Epithelial cell of esophagus (primary cell): Measurements from ENCODE around the gene EME1.

Source experiments
- DNase-seq: peaks from one replicate; pipeline ENCODE4 v3.0.0; 2010; ENCODE audit warnings: low read depth
- H3K4me3 ChIP-seq: 2 replicates; pipeline ENCODE4 v1.5.1; 2011; ENCODE audit warnings: mild to moderate bottlenecking, low read length, control low read depth
- TF ChIP-seq, protein P1 (sequence below): IDR thresholded peaks from 2 replicates; pipeline ENCODE4 v1.5.1; 2011; ENCODE audit warnings: low read depth, mild to moderate bottlenecking, low read length, control low read depth, inconsistent platforms; ENCODE audit not compliant: insufficient read depth; ENCODE audit errors: missing control alignments

Gene EME1

DNA sequence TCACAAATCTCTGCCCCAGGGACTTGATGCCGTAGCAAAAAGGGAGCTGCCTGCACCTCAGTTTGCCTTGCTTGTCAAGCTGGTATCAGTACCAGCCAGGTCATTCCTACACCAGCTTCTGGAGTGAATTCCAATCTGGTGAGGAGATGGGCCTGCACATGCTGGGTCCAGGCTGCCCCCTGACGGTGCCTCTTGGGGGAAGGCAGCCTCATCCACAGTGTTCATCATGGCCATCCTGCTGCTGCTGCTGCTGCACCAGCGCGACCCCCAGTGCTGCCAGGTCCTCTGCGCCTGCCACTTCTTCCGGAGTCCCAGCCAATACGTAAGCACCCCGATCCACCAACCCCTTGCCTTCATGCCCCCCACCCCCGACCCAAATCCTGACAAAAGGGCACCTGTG lies 8.3 kb upstream of the EME1 start:
- no peak overlapping the region for H3K4me3 ChIP-seq
- TF ChIP-seq, protein P1, sequence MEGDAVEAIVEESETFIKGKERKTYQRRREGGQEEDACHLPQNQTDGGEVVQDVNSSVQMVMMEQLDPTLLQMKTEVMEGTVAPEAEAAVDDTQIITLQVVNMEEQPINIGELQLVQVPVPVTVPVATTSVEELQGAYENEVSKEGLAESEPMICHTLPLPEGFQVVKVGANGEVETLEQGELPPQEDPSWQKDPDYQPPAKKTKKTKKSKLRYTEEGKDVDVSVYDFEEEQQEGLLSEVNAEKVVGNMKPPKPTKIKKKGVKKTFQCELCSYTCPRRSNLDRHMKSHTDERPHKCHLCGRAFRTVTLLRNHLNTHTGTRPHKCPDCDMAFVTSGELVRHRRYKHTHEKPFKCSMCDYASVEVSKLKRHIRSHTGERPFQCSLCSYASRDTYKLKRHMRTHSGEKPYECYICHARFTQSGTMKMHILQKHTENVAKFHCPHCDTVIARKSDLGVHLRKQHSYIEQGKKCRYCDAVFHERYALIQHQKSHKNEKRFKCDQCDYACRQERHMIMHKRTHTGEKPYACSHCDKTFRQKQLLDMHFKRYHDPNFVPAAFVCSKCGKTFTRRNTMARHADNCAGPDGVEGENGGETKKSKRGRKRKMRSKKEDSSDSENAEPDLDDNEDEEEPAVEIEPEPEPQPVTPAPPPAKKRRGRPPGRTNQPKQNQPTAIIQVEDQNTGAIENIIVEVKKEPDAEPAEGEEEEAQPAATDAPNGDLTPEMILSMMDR, result peak; percentile 14
- peak; percentile 69 for DNase-seq

DNA sequence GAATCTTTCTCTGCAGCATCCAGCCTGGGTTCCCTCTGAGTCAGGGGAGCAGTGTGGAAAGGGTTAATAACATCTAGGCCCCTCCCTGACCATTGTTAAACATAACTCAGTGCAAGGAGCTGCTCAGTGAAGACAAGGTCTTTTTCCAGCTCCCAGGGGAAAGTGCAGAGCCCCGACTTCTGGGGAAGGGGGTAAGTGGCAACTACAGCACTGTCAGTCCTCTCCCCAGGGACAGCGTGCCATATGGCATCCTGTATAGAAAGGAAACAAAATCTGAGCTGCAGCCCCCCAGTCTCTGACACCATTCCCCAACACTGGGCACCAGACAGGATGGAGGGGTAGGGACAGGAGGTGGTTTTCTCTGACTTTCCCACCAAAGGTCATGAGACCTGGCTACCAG lies 7.9 kb upstream of the EME1 start:
- TF ChIP-seq, protein P1, result no peak
- no peak for DNase-seq
- no peak overlapping the region for H3K4me3 ChIP-seq

DNA sequence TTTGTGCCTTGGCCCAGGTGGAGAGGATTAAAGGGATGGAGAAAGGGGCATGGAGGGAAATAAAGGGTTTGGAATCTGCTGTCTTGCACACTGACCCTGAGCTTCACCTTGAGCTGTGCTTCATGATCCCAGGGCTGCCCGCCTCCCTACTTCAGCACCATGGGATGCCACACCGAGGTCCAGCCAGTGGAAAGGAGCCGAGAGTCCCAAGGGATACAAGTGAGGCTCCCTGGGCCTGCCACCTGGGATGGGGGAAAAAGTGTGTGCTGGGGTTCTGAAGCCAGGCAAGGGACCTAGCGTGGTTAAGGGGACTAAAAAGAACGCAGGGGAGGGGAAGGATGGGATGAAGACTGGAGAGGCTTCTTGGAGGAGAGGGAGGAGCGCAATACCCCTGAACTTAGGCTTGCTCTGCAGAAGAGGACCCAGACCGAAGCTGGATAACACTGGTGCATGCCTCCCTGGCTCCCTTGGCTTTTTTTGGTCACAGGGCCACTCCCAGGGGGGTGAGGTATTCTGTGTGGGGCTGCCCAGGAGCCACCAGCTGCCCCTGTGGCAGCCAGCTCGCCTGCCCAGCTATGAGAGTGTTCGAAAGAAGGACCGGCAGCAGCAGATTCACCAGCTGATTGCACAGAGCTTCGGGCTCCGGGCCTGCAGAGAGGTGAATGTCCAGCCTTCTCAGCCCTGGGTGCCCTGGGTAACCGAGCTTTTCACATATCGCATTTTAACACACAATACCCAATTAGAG lies 7.2 kb upstream of the EME1 start:
- no peak for DNase-seq
- TF ChIP-seq, protein P1, result no peak
- H3K4me3 ChIP-seq, result no peak overlapping the region

DNA sequence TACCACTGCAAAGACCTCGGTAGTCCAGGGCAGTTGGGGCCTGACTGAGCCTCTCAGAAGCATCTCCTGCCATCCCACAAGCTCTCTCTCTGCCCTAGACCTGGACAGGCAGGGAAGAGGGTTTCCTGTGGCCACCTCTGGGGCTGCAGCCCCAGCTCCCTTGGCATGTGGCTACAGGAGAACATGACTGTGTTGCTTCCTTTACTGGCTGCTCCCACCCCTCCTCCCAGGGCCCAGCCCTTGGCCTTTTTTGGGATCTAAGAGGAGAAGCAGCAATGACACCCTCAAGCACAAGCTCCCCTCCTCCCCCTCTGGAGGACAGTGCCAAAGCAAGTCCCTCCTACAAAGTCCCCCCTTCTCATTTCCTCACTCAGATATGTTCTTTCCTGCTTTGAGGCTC lies 5.6 kb upstream of the EME1 start:
- TF ChIP-seq, protein P1, result no peak
- no peak overlapping the region for H3K4me3 ChIP-seq
- DNase-seq, result no peak

DNA sequence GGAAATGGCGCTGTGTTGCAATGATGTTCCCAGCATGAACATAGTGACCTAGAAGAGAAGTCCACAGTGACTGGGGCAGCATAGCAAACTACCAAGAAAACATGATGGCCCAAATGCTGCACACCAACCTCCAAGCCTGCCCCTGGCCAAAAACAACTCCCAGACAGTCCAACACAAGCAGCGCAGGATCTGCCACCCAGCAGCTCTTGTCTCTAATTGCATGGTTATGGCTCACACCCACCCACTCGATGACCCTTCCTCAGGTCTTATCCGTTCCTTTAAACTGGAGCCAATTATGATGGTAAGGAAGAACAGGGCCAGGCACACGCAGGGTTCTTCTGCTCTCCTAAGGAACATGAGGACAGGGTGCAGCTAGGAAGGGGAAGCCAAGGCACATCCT lies 3.0 kb upstream of the EME1 start:
- TF ChIP-seq, protein P1, result no peak
- H3K4me3 ChIP-seq, result no peak overlapping the region
- DNase-seq, result no peak

DNA sequence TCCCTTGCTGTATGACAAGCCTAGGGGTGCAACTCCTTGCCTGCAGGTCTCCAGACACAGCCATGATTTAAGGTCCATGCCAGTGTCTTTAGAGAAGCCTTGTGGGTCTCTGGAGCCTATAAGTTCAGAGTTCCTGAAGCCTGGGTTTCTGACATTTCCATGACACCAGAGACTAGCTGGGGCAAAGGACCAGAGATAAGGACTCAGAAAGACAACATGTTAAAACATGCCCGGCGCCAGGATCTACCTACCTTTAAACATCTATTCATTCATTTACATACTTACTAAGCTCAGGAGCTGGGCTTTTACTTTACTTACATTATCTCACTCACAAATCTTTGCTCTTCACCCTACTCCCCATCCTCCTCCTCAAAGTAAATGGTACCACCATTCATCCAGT lies 1.5 kb upstream of the EME1 start:
- H3K4me3 ChIP-seq, result peak overlapping the region; percentile 88
- peak; percentile 89 for DNase-seq

DNA sequence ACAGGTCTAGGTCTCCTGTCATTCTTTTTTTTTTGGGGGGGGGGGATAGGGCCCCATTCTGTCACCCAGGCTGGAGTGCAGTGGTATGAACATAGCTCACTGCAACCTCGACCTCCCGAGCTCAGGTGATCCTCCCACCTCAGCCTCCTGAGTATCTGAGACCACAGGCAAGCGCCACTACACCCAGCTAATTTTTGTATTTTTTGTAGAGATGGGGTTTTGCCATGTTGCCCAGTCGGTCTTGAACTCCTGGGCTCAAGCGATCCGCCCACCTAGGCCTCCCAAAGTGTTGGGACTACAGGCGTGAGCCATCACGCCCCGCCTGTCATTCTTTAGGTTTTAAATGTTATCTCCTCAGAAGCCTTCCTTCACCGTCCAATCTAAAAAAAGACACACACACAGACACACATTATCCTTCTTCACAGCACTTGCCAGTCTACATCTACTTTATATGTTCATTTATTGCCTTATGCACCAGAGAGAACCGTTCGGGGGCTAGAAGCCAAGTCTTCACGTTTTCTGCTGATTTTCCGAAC lies 739 bp upstream of the EME1 start:
- TF ChIP-seq, protein P1, result no peak
- H3K4me3 ChIP-seq, result peak overlapping the region; percentile 88
- no peak for DNase-seq

More for the DNA sequence above, 1.5 kb upstream of the EME1 start:
- TF ChIP-seq, protein P1, result no peak
